GM12874 (cell line): ENCODE data around the gene ADNP2.

ENCODE experiments used
- TF ChIP-seq, protein P1 (sequence below): IDR thresholded peaks from 2 replicates; pipeline ENCODE4 v1.5.1; 2011; ENCODE audit warnings: low read depth, mild to moderate bottlenecking, control low read depth, low read length, moderate library complexity; ENCODE audit not compliant: insufficient read depth

Gene ADNP2

DNA sequence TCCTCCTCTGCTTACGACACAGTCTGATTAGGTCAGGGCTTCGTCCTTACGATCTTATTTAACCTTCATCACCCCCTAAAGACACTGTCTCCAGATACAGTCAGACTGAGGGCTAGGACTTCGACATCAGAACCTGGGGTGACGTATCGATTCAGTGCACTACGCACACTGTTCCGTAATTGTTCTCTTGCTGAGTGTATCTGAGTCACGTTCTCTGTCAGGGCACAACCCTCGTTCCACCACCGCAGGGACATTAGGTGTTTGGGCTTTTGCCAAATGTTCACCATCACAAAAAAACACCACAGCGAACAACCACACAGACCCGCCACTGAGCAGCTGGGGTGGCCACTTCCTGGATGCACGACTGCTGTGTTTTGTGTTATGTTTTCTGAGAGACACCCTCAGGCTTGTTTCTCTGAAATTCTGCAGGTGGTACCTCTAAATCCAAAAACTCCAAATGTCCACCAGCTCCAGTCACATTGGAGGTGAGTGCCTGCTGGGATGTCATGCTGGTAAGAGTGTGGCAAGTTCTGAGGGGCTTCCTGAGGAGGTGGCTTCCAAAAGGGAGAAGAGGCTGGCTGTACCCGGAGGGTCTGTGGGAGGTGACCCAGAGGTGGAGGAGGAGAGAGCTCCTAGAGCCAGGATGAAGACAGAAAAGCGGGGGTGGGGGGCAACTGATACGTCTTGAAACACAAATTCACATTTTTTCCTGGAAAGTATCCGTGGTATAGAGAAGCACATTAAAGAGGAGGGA, 66.6 kb downstream of the ADNP2 start:
- TF ChIP-seq, protein P1, sequence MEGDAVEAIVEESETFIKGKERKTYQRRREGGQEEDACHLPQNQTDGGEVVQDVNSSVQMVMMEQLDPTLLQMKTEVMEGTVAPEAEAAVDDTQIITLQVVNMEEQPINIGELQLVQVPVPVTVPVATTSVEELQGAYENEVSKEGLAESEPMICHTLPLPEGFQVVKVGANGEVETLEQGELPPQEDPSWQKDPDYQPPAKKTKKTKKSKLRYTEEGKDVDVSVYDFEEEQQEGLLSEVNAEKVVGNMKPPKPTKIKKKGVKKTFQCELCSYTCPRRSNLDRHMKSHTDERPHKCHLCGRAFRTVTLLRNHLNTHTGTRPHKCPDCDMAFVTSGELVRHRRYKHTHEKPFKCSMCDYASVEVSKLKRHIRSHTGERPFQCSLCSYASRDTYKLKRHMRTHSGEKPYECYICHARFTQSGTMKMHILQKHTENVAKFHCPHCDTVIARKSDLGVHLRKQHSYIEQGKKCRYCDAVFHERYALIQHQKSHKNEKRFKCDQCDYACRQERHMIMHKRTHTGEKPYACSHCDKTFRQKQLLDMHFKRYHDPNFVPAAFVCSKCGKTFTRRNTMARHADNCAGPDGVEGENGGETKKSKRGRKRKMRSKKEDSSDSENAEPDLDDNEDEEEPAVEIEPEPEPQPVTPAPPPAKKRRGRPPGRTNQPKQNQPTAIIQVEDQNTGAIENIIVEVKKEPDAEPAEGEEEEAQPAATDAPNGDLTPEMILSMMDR, result no peak

DNA sequence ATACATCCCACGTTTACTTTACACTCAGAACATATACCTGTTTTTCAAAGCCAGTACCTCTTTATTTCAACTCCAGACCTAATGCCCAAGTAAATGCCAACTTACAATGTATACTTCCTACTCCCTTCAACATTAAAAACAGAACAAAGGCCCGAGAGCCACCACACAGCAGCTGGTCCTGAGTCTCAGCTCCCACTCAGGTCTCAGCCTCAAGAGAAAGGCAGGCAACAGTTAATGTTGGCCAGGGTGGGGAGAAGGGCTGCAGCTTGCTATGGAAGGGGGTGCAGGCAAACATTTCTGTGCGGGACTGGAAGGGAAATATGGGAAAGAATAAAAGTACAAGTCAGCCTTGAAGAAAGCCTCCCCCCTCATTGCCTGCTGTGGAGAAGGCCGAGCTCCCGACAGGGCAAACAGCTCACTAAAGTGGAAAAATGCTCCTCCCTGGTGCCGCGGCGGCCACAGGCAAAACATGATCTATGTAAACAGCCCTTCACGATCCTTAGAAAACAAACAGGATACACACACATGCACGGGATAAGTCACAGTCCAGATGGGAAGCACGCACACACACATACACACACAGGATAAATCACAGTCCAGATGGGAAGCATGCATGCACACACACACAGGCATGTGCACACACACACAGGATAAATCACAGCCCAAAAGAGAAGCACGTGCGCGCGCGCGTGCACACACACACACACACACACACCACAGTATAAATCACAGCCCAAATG, 67.4 kb downstream of the ADNP2 start:
- TF ChIP-seq, protein P1, result no peak

DNA sequence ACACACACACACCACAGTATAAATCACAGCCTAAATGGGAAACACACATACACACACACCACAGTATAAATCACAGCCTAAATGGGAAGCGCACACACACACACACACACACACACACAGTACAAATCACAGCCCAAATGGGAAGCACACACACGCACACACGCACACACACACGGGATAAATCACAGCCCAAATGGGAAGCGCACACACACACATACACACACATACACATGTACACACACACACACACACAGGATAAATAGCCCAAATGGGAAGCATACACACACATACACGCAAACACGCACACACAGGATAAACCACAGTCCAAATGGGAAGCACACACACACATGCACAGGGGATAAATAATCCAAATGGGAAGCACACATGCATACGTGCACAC, 68.1 kb downstream of the ADNP2 start:
- TF ChIP-seq, protein P1, result no peak

DNA sequence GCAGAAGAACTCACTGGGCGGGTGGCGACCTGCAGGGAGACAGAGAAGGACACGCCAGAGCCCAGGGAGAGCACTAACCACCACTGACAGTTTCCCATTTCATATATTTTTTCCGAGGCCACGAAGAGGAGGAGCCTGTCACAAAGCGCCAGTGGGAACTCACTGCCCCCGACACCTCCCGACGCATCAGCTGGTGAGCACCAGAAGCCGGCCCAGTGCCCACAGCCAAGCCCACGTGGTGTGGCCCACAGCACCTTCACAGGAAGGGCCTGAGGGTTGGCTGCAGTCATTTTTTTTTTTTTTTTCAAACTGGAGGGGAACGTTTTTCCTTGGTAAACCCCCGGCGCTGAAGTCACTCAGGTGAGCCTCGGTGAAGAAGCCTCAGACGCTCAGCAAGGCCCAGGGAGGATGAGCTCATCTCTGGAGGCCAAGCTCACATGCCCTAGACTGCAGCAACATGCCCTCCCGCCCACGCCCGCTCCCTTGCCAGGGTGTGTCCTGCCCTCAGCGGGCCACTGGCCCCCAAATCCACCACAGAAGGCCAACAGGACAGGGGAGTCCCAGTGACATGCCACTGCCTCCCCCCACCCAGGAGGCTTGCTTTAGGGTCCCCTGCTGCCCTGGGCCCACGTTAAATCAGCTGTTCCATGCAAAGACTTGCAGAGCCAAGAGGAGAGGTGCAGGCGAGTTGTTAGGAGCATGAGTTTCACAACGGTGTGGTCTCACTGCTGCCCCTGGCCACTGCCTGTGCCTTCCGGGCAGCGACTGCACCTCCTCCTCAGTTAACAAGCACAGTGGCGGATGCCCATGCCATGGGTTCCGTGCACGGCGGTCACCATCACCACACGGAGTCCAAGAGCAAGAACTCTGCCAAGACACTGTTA, 70.1 kb downstream of the ADNP2 start:
- TF ChIP-seq, protein P1, result no peak

DNA sequence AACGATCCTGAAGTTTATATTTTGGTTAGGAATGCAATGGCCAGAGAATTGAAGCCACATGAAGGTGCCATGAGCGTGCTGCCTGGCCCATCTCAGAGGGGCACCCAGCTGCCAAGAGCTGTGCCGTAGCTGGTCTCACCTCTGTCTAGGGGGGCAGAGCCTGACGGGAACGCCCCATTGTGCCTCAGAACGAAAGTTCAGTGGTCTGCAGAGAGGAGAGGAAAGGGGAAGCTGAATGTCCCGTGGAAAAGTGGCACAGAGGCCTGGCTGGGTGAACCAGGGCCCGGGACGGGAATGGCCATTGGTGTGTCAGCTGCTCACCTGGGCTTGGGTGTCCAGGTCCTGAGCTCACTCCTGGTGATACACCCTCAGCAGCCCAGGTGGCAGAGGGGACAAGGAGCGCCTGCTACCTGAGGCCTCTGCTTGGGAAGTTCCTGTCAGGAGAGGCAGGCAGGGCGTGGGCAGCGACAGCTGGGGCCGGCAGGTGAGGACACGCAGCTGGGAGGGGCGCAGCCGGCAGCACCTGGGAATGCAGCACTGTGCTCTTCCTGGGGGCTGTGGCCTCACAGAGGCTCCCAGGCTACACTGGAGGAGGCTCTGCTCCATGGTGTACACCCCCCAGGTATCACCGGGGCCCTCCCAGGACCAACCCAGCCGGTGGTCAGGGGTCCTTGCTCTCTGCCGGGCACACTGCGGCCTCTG, 70.9 kb downstream of the ADNP2 start:
- TF ChIP-seq, protein P1, result no peak

DNA sequence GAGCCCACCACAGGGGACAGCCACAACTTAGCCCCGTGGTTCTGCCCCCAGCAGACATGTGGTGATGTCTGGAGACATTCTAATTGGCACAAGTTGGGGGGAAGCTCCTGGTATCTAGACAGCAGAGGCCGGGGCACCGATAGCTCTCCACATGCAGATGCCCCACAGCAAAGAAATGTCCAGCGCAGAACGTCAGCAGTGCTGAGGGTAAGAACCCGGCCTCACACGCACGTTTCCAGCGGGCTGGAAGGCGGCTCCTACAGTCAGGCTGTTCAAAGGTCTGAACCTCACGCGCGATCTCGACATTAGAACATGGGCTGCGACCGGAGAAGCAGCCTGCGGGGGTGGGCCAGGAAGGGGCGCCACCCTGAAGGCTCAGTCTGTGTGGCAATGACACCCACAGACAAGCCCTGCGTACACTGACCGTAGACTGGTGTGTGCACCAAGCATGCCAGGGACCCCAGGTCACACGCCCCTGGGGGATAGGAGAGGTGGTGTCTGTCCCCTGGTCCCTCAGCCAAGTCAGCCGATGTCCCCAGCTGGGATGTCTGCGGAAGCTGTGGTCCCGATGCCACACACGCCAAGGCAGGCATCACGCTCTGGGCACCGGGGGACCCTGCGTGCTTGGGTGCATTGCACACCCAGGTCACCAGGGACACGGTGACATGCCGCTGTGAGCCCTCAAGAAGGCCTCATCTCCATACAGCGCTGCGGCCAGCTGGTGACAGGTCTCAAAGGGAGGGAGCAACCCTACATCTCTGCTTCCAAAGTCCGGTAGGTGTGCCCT, 71.9 kb downstream of the ADNP2 start:
- TF ChIP-seq, protein P1, result no peak
